ENCODE results near the gene ST6GALNAC6.

GRCh38 chr9:127938298-127938690 lies 38.9 kb upstream of the ST6GALNAC6 start:
- TF ChIP-seq EZH2 (IDR thresholded peaks at IDR 0.05; ENCODE audit: borderline replicate concordance, control insufficient read depth, low read depth, low read length) (no peak), EP300 (IDR thresholded peaks at IDR 0.05; ENCODE audit: borderline replicate concordance in 1 of 2, control insufficient read depth in 1 of 2, low read depth in 2 of 2, low read length in 2 of 2) (no peak), POLR2A (IDR thresholded peaks at IDR 0.05; ENCODE audit: low read depth, low read length) (no peak), CTCF (IDR thresholded peaks at IDR 0.05 in 2 of 3, conservative IDR thresholded peaks at IDR 0.05 in 1 of 3; ENCODE audit: control insufficient read depth in 2 of 3, extremely low read depth in 1 of 3, insufficient read depth in 1 of 3, low read depth in 3 of 3, low read length in 3 of 3) (no peak), MLLT1 (IDR thresholded peaks at IDR 0.05) (no peak), RCOR1 (conservative IDR thresholded peaks at IDR 0.05; ENCODE audit: low read depth, low read length) (no peak), ATF3 (IDR thresholded peaks at IDR 0.05; ENCODE audit: borderline replicate concordance, extremely low read depth, low read depth, low read length) (no peak), ESRRA (IDR thresholded peaks at IDR 0.05; ENCODE audit: low read length) (no peak), RAD21 (IDR thresholded peaks at IDR 0.05; ENCODE audit: insufficient read depth, low read depth, low read length) (no peak), TBL1XR1 (IDR thresholded peaks at IDR 0.05; ENCODE audit: low read depth, low read length) (no peak), PRDM15 (CRISPR knock-in tag; IDR thresholded peaks at IDR 0.05) (no peak), REST (IDR thresholded peaks at IDR 0.05; ENCODE audit: low read depth, low read length) (no peak)

All from GM12878 (cell line).